NCI-H524 treated with DMSO at 0.1 percent for 48 hours (cell line): ENCODE data around the gene PRRC2B.
"Not testable (repeated sequence)": the region's sequence is repeated elsewhere in the genome, so short reads cannot be mapped to it uniquely, and the experiment has no call there.

ENCODE experiments used
- DNase-seq: peaks from one replicate; lab custom pipeline; 2025; lab: John Stamatoyannopoulos, UW

The PRRC2B gene

GRCh38 chr9:131386281-131386680 is 7.6 kb upstream of the PRRC2B start:
- no peak for DNase-seq

DNA sequence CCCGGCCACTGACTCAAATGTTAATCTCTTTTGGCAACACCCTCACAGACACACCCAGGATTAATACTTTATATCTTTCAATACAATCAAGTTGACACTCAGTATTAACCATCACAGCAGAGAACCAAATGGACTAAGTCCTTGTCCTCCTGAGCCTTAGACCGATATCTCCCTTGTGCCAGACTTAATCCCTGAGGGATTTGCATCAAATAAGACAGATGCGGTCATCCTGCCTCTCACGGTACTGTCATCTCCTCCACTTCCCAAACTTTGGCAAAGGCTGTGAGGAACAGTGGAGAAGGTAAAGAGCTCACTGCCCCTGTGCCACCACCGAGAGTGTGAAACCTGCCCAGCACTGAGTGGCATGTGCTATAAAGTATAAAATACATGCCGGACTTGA is 6.5 kb upstream of the PRRC2B start:
- peak; percentile 85 for DNase-seq

DNA sequence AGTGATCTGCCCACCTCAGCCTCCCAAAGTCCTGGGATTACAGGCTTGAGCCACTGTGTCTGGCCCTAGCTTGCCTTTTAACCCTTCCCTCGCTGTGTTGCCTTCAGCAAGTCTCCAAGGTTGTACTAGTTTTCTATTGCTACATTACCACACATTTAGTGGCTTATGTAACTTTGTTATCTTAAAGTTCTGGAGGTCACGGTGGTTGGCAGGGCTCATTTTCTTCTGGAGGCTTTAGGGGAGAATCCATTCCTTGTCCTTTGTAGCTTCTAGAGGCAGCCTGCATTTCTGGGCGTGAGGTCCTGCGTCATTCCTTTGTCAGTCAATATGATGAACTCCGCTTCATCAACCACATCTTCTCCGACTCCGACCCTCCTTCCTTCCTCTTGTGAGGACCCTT is 2.9 kb upstream of the PRRC2B start:
- no peak for DNase-seq

DNA sequence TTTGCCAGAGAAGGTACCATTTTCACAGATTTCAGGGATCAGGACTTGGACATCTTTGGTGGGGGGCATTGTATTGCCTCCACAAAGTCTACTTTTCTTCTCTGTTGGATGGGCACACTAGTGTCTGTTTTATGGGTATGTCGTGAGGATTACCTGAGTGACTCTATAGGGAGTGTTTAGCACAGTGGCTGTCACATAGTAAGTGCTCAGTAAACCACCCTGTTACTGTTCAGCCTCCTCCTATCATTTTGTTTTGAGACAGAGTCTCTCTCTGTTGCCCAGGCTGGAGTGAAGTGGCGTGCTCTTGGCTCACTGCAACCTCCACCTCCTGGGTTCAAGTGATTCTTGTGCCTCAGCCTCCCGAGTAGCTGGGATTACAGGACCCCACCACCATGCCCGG is 2.4 kb upstream of the PRRC2B start:
- DNase-seq, result no peak

- no peak for DNase-seq
Observed at GRCh38 chr9:131394464-131395156, 724 bp downstream of the PRRC2B start.

DNA sequence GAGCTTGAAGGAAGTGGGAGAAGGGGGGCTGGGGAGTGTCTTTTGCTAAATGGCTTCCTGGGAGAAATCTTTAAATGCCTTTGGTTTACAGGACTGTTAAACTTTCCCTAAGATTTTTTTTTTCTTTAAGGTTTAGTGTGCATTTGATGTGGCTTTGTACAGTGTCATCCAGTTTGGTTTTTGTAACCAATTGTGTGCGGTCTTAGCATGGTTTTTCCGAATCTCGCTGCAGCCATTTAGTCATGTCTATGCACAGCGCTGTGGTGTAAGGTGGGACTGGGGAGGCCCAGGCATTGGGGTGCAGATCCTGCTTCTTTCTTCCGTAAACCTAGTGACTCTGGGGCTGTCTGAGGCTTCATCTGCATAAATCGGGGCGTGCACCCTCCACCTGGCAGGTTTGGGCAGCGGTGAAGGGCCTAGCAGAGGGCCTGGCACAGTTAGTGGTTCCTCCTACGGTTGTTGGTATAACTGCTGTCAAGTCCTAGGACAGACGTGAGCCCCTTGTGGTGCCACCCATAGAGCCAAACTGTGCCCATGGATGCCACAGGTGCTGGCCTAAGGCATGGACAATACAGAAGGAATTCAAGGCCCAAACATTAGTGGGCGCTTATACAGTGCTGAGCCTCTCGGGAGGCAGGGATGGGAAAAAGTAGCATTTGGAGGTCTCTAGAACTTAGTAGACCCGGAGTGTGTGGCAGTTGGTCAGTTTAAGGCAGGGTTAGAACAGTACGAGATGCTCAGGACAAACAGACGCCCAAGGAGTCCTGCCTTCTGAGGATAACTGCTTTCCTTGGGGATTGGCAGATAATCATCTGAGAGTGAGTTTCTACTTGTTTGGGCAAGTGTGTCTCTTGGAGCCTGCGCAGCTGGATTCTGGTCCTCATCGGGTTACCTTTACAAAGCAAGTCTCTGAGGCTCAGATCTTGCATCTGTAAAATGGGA is 1.5 kb downstream of the PRRC2B start:
- peak; percentile 21 for DNase-seq

- DNase-seq, result not testable (repeated sequence)
Observed at GRCh38 chr9:131396099-131396479, 2.2 kb downstream of the PRRC2B start.

GRCh38 chr9:131396626-131397025 is 2.7 kb downstream of the PRRC2B start:
- DNase-seq, result no peak

- no peak for DNase-seq
Observed at GRCh38 chr9:131397100-131397790, 3.4 kb downstream of the PRRC2B start.

GRCh38 chr9:131398204-131398603 is 4.3 kb downstream of the PRRC2B start:
- no peak for DNase-seq

DNA sequence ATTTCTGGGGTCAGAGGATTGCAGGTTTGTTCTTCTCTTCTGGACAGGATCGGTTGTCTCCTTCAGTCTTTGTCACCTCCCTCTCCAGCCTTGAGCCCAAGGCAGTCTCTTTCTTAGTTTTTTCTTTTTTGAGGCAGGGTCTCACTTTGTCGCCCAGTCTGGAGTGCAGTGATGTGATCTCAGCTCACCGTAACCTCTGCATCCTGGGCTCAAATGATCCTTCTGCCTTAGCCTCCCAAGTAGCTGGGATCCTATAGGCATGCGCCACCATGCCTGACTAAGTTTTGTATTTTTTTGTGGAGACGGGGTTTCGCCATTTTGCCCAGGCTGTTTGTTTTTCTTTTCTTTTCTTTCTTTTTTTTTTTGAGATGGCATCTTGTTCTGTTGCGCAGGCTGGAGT is 6.1 kb downstream of the PRRC2B start:
- no peak for DNase-seq

DNA sequence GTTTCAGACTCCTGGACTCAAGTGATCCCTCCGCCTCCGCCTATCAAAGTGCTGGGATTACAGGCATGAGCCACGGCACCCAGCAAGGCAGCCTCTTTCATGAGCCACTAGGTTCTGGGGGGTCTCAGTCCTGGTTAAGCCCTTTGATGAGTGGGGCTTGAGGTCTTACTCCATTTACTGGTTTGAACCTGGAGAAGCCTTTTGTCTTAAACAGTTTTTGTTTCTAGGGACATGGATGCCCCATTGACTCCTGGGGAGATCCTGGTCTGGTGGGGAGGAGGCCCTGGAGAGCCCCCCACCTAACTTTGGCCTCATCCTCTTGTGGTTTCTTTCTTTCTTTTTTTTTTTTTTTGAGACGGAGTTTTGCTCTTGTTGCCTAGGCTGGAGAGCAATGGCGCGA is 6.7 kb downstream of the PRRC2B start:
- DNase-seq, result no peak

DNA sequence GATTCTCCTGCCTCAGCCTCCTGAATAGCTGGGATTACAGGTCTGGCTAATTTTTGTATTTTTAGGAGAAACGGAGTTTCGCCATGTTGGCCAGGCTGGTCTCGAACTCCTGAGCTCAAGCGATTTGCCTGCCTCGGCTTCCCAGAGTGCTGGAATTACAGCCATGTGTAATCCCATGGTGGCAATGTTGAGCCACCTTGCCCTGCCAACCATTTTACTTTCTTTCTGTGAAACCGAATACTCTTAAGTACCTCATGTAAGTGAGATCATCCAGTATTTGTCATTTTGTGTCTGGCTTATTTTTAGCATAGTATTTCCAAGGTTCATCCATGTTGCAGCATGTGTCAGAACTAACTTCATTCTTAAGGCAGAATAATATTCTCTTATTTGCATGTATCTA is 8.2 kb downstream of the PRRC2B start:
- peak; percentile 57 for DNase-seq

DNA sequence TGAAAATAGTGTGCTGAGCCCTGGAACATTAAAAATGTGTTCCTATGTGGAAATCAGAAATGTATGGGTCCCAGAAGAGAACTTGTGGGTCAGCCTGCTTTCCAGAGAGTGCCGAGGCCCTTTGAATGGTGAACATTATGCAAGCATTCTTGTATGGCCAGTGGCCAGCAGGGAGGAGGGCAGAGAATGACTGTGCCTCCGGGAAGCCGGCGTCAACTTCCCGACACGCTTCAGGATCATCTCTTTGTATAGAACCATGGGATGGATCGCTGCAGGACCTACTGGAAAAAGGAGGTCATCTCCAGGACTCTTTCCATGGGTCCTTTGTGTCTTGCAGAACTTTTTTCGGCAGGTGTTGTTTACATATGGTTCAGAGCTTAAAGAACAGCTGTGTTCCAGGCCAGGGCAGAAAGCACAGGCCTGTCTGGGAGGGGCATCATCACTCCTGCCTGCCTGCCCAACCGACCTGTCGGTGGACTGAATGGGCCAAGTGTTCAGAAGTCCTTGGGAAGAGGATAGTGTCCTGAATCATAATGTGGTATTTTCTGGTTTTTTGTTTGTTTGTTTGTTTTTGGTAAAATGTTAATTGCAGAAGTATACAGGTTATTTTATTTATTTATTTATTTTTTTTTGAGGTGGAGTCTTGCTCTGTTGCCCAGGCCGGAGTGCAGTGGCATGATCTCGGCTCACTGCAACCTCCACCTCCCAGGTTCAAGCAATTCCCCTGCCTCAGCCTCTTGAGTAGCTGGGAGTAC is 9.0 kb downstream of the PRRC2B start:
- DNase-seq, result peak; percentile 84

GRCh38 chr9:131403493-131403773 is 9.5 kb downstream of the PRRC2B start:
- peak; percentile 64 for DNase-seq

GRCh38 chr9:131404581-131404980 is 10.7 kb downstream of the PRRC2B start:
- DNase-seq, result no peak

- DNase-seq, result no peak
Observed at GRCh38 chr9:131404987-131405386, 11.1 kb downstream of the PRRC2B start.

- no peak for DNase-seq
Observed at GRCh38 chr9:131405428-131405827, 11.5 kb downstream of the PRRC2B start.

- DNase-seq, result no peak
Observed at GRCh38 chr9:131405858-131406537, 12.1 kb downstream of the PRRC2B start.

GRCh38 chr9:131406563-131407436 is 12.9 kb downstream of the PRRC2B start:
- no peak for DNase-seq
